Liver (tissue), 9 donors: ENCODE data around the gene RTN4RL2. TPM values are rescaled to one million over a fixed set of nuclear protein-coding genes. Genes with fewer than 3 reads are reported as not detected.

ENCODE experiments used
- DNase-seq: peaks from one replicate; pipeline ENCODE4 v3.0.0-alpha.2; 2017; ENCODE audit warnings: low spot score
- H3K27ac ChIP-seq, 2 donors: one replicate each; pipeline ENCODE4 v1.7.0; 2013; ENCODE audit warnings: inconsistent platforms in 2 of 2, low read length in 2 of 2, control low read depth in 1 of 2, low read depth in 1 of 2, mild to moderate bottlenecking in 1 of 2
- H3K27me3 ChIP-seq, 4 donors: one replicate each; pipeline versions ENCODE4 v1.6.1 to v1.7.0; 2013; ENCODE audit warnings: low read length in 3 of 4, inconsistent platforms in 1 of 4, mild to moderate bottlenecking in 1 of 4, moderate library complexity in 1 of 4; ENCODE audit not compliant: control insufficient read depth in 4 of 4, insufficient read depth in 4 of 4
- H3K36me3 ChIP-seq, 4 donors: one replicate each; pipeline versions ENCODE4 v1.6.1 to v1.7.0; 2013; ENCODE audit warnings: low read length in 3 of 4, mild to moderate bottlenecking in 3 of 4, low read depth in 1 of 4, moderate library complexity in 1 of 4; ENCODE audit not compliant: control insufficient read depth in 4 of 4, insufficient read depth in 3 of 4
- H3K4me1 ChIP-seq, 4 donors: one replicate each; pipeline versions ENCODE4 v1.6.1 to v1.7.0; 2013; ENCODE audit warnings: low read length in 3 of 4, mild to moderate bottlenecking in 3 of 4, moderate library complexity in 1 of 4; ENCODE audit not compliant: control insufficient read depth in 4 of 4, insufficient read depth in 4 of 4
- H3K4me3 ChIP-seq, 3 donors: one replicate each; pipeline versions ENCODE4 v1.6.1 to v1.7.0; 2013; ENCODE audit warnings: low read length in 3 of 3, control low read depth in 1 of 3, low read depth in 1 of 3, mild to moderate bottlenecking in 1 of 3
- H3K9ac ChIP-seq, 2 donors: one replicate each; pipeline ENCODE4 v1.7.0; 2013; ENCODE audit warnings: low read length in 2 of 2, mild to moderate bottlenecking in 2 of 2, moderate library complexity in 2 of 2, control low read depth in 1 of 2, low read depth in 1 of 2
- H3K9me3 ChIP-seq, 4 donors: one replicate each; pipeline versions ENCODE4 v1.6.1 to v1.7.0; 2013; ENCODE audit warnings: low read length in 3 of 4; ENCODE audit not compliant: control insufficient read depth in 4 of 4
- ATF3 ChIP-seq: IDR thresholded peaks from 2 replicates; pipeline ENCODE4 v1.6.1; 2016; ENCODE audit warnings: antibody characterized with exemption
- CTCF ChIP-seq: fragments of 150-350 bp; IDR thresholded peaks from 2 replicates; pipeline ENCODE4 v1.5.1; 2017; ENCODE audit warnings: improper control_type of control experiment, low read depth, low read length; ENCODE audit not compliant: missing input control
- EGR1 ChIP-seq, 2 donors: IDR thresholded peaks; 2 replicates each; pipeline ENCODE4 v1.6.1; 2016 to 2018; ENCODE audit warnings: antibody characterized with exemption in 2 of 2, low read depth in 2 of 2
- FOXA1 ChIP-seq: IDR thresholded peaks from 2 replicates; pipeline ENCODE4 v1.6.1; 2016; ENCODE audit warnings: antibody characterized with exemption
- FOXA2 ChIP-seq: IDR thresholded peaks from 2 replicates; pipeline ENCODE4 v1.6.1; 2016; ENCODE audit warnings: antibody characterized with exemption
- GABPA ChIP-seq, 2 donors: IDR thresholded peaks in 1 of 2; conservative IDR thresholded peaks in 1 of 2; 2 replicates each; pipeline ENCODE4 v1.6.1; 2016; ENCODE audit warnings: antibody characterized with exemption in 2 of 2, mild to moderate bottlenecking in 1 of 2, moderate library complexity in 1 of 2
- HNF4A ChIP-seq, 2 donors: conservative IDR thresholded peaks; 2 replicates each; pipeline ENCODE4 v1.6.1; 2016; ENCODE audit warnings: antibody characterized with exemption in 2 of 2, mild to moderate bottlenecking in 2 of 2
- HNF4G ChIP-seq: IDR thresholded peaks from 2 replicates; pipeline ENCODE4 v1.6.1; 2016; ENCODE audit warnings: antibody characterized with exemption
- JUND ChIP-seq, 2 donors: IDR thresholded peaks; 2 replicates each; pipeline ENCODE4 v1.6.1; 2016; ENCODE audit warnings: antibody characterized with exemption in 2 of 2
- MAX ChIP-seq: IDR thresholded peaks from 2 replicates; pipeline ENCODE4 v1.6.1; 2016; ENCODE audit warnings: antibody characterized with exemption
- NR2F2 ChIP-seq: IDR thresholded peaks from 2 replicates; pipeline ENCODE4 v1.6.1; 2016; ENCODE audit warnings: antibody characterized with exemption
- RAD21 ChIP-seq, 2 donors: IDR thresholded peaks; 2 replicates each; pipeline ENCODE4 v1.6.1; 2016; ENCODE audit warnings: antibody characterized with exemption in 2 of 2, mild to moderate bottlenecking in 2 of 2
- REST ChIP-seq: IDR thresholded peaks from 2 replicates; pipeline ENCODE4 v1.6.1; 2016; ENCODE audit warnings: antibody characterized with exemption, mild to moderate bottlenecking
- RXRA ChIP-seq, 2 donors: IDR thresholded peaks; 2 replicates each; pipeline ENCODE4 v1.6.1; 2017 to 2018; ENCODE audit warnings: antibody characterized with exemption in 2 of 2, mild to moderate bottlenecking in 1 of 2
- SP1 ChIP-seq: IDR thresholded peaks from 2 replicates; pipeline ENCODE4 v1.6.1; 2018; ENCODE audit warnings: antibody characterized with exemption, mild to moderate bottlenecking
- TAF1 ChIP-seq: conservative IDR thresholded peaks from 2 replicates; pipeline ENCODE4 v1.6.1; 2016; ENCODE audit warnings: antibody characterized with exemption, mild to moderate bottlenecking
- YY1 ChIP-seq: IDR thresholded peaks from 2 replicates; pipeline ENCODE4 v1.6.1; 2016; ENCODE audit warnings: antibody characterized with exemption, mild to moderate bottlenecking
- ZBTB33 ChIP-seq: IDR thresholded peaks from 2 replicates; pipeline ENCODE4 v1.6.1; 2016; ENCODE audit warnings: antibody characterized with exemption
- WGBS: extraction: QIAGEN DNeasy Blood & Tissue Kit; methylation state at CpG from one replicate; pipeline ENCODE4 v1.1.7; 2013; 5-methylcytosine and 5-hydroxymethylcytosine counted together
- polyA plus RNA-seq, 2 donors: library from polyadenylated mRNA; stranded (reverse) in 1 of 2; unstranded in 1 of 2; fragments of 200-250 nt in 1 of 2; fragments of >200 nt in 1 of 2; fragmentation: Nextera tagmentation in 1 of 2; extraction: Ambion mirVana in 1 of 2; gene quantifications; one replicate each; pipeline versions ENCODE4 v1.2.1 to v1.2.3, GENCODE V29; 2013 to 2015
- total RNA-seq, 2 donors: library from RNA; depleted of rRNA; stranded (reverse); fragments of >200 nt; gene quantifications; one replicate each; pipeline ENCODE4 v1.2.3, GENCODE V29; 2014
- donor health status: healthy.
- donor health status: healthy.
- donor health status: healthy.
- donor health status: healthy.
- donor health status: healthy.

The RTN4RL2 gene
- total and polyA plus RNA-seq, 4 donors = 0.75 to 18.1 (median 3.2) TPM

GRCh38 chr11:57458060-57458409, 2.3 kb upstream of the RTN4RL2 start:
- H3K4me3 ChIP-seq = peak overlapping the region in 1 of 3 donors; percentile 77
- H3K36me3 ChIP-seq = no peaks in the 10 kb centered on the region
- no peaks in the 10 kb centered on the region for H3K27me3 ChIP-seq
- no peak overlapping the region for H3K9ac ChIP-seq
- H3K27ac ChIP-seq = peak overlapping the region; percentile 83 to 84
- no peaks in the 10 kb centered on the region for H3K9me3 ChIP-seq
- peaks cover 23 to 64% (median 56%) of the 10 kb centered on the region in 4 donors for H3K4me1 ChIP-seq
- WGBS = 4% methylated on average over 16 of the region's 16 CpGs
- TF ChIP-seq MAX (no peak), HNF4G (no peak), NR2F2 (no peak), GABPA (IDR thresholded peaks at IDR 0.05 in 1 of 2, conservative IDR thresholded peaks at IDR 0.05 in 1 of 2) (no peak), FOXA1 (no peak), EGR1 (IDR thresholded peaks at IDR 0.05; ENCODE audit: low read depth in 2 of 2) (no peak), FOXA2 (no peak), REST (no peak), ZBTB33 (no peak), ATF3 (no peak), TAF1 (no peak), JUND (IDR thresholded peaks at IDR 0.05) (no peak), CTCF (no peak), YY1 (no peak), HNF4A (conservative IDR thresholded peaks at IDR 0.05) (no peak), SP1 (no peak), RXRA (IDR thresholded peaks at IDR 0.05) (no peak), RAD21 (IDR thresholded peaks at IDR 0.05) (no peak)
- DNase-seq = no peak
